ENCODE results near the gene NUP188. TPM values are rescaled to one million over a fixed set of nuclear protein-coding genes. Genes with fewer than 3 reads are reported as not detected.

The NUP188 gene
- total and polyA plus RNA-seq, 2 of the 13 experiments (the other 11 are each of a cell fraction or from before 2014, with no cell fraction given) = 28.0 to 38.5 TPM

DNA sequence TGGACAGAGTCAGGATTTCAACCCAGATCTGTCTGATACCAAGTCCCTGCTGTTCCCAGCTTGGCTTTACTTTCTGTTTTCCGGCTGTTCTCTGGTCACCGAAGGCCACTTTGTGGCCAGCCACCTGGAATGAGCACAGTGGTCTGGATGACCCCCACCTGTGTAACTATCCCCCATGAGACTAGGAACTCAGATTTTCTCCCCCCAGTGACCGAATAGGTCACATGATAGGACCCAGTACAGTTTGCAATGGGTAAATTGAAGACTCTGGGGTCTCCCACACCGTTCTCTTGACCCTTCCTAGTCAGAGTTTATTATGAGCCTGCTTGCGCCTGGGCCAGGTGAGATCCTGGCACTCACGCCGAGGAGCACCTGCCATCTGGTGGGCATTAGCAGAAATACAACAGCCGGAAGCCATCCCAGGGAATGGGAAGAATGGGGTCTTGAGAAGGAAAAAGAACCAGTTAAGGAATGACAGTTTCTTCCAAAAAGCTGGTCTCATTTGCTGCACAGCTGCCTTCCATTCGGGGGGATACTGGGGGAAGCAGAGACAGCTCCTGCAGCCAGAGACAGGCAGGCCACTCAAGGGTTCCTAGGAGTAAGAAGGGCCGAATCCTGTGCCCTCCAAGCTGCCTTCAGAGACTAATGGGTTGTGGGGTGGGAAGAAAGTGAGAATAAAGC lies 19.6 kb upstream of the NUP188 start (continued):
- TF ChIP-seq, protein P1, sequence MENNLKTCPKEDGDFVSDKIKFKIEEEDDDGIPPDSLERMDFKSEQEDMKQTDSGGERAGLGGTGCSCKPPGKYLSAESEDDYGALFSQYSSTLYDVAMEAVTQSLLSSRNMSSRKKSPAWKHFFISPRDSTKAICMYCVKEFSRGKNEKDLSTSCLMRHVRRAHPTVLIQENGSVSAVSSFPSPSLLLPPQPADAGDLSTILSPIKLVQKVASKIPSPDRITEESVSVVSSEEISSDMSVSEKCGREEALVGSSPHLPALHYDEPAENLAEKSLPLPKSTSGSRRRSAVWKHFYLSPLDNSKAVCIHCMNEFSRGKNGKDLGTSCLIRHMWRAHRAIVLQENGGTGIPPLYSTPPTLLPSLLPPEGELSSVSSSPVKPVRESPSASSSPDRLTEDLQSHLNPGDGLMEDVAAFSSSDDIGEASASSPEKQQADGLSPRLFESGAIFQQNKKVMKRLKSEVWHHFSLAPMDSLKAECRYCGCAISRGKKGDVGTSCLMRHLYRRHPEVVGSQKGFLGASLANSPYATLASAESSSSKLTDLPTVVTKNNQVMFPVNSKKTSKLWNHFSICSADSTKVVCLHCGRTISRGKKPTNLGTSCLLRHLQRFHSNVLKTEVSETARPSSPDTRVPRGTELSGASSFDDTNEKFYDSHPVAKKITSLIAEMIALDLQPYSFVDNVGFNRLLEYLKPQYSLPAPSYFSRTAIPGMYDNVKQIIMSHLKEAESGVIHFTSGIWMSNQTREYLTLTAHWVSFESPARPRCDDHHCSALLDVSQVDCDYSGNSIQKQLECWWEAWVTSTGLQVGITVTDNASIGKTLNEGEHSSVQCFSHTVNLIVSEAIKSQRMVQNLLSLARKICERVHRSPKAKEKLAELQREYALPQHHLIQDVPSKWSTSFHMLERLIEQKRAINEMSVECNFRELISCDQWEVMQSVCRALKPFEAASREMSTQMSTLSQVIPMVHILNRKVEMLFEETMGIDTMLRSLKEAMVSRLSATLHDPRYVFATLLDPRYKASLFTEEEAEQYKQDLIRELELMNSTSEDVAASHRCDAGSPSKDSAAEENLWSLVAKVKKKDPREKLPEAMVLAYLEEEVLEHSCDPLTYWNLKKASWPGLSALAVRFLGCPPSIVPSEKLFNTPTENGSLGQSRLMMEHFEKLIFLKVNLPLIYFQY (CRISPR knock-in tag; IDR thresholded peaks at IDR 0.05; ENCODE audit: borderline replicate concordance) = no peak
- TF ChIP-seq KAT8 (CRISPR knock-in tag; IDR thresholded peaks at IDR 0.05) (peak; percentile 15; the same call in 1 of the 2 replicates), ZNF235 (CRISPR knock-in tag; IDR thresholded peaks at IDR 0.05; ENCODE audit: borderline replicate concordance) (no peak), TAF1 (CRISPR knock-in tag; IDR thresholded peaks at IDR 0.05) (no peak), FOXP4 (CRISPR knock-in tag; IDR thresholded peaks at IDR 0.05) (0 out of 2 replicates have a peak, but pooled peaks have one; percentile 14), NFAT5 (CRISPR knock-in tag; IDR thresholded peaks at IDR 0.05) (no peak), ZNF782 (CRISPR knock-in tag; IDR thresholded peaks at IDR 0.05; ENCODE audit: borderline replicate concordance) (no peak), RXRB (CRISPR knock-in tag; IDR thresholded peaks at IDR 0.05; ENCODE audit: borderline replicate concordance) (peak; percentile 40; the same call in 1 of the 2 replicates), SOX6 (IDR thresholded peaks at IDR 0.05) (no peak), SOX6 (CRISPR knock-in tag; IDR thresholded peaks at IDR 0.05) (peak; percentile 43), RARG (CRISPR knock-in tag; IDR thresholded peaks at IDR 0.05; ENCODE audit: low read depth) (no peak), HOXA3 (CRISPR knock-in tag; IDR thresholded peaks at IDR 0.05) (0 out of 2 replicates have a peak, but pooled peaks have one; percentile 21), NR2F6 (IDR thresholded peaks at IDR 0.05) (no peak), NR2F6 (CRISPR knock-in tag; IDR thresholded peaks at IDR 0.05) (peak; percentile 12; the same call in 1 of the 2 replicates), ZNF883 (CRISPR knock-in tag; IDR thresholded peaks at IDR 0.05; ENCODE audit: not compliant biosample characterization) (peak; percentile 21), IRF2 (CRISPR knock-in tag; IDR thresholded peaks at IDR 0.05) (0 out of 2 replicates have a peak, but pooled peaks have one; percentile 30)
- TF ChIP-seq, protein P2, sequence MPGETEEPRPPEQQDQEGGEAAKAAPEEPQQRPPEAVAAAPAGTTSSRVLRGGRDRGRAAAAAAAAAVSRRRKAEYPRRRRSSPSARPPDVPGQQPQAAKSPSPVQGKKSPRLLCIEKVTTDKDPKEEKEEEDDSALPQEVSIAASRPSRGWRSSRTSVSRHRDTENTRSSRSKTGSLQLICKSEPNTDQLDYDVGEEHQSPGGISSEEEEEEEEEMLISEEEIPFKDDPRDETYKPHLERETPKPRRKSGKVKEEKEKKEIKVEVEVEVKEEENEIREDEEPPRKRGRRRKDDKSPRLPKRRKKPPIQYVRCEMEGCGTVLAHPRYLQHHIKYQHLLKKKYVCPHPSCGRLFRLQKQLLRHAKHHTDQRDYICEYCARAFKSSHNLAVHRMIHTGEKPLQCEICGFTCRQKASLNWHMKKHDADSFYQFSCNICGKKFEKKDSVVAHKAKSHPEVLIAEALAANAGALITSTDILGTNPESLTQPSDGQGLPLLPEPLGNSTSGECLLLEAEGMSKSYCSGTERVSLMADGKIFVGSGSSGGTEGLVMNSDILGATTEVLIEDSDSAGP (CRISPR knock-in tag; IDR thresholded peaks at IDR 0.05; ENCODE audit: borderline replicate concordance) = peak; percentile 71; the same call in 1 of the 2 replicates

Measured in HepG2 (cell line).